Subcutaneous adipose tissue (tissue), 4 donors: ENCODE data around the gene SLC45A1. TPM values are rescaled to one million over a fixed set of nuclear protein-coding genes. Genes with fewer than 3 reads are reported as not detected.

ENCODE experiments used
- CTCF ChIP-seq: fragments of 450-650 bp; IDR thresholded peaks from one replicate; pipeline ENCODE4 v1.5.1; 2016; ENCODE audit warnings: low read depth, mild to moderate bottlenecking, control low read depth, antibody characterized with exemption, moderate library complexity
- total RNA-seq, 4 donors: library from RNA; depleted of rRNA; stranded (reverse); fragments of >200 nt; gene quantifications; one replicate each; pipeline ENCODE4 v1.1.0, GENCODE V29; 2016

SLC45A1 gene
- total RNA-seq, 4 donors from 2014 or later = 0.65 to 3.2 (median 1.3) TPM

- no peak for TF ChIP-seq CTCF
These were observed 33.2 kb downstream of the SLC45A1 start for GRCh38 chr1:8350914-8351684.

- no peak for TF ChIP-seq CTCF
These were observed 34.0 kb downstream of the SLC45A1 start for GRCh38 chr1:8351693-8352470.

- TF ChIP-seq CTCF = no peak
These were observed 34.5 kb downstream of the SLC45A1 start for GRCh38 chr1:8352471-8352845.

- no peak for TF ChIP-seq CTCF
These were observed 35.2 kb downstream of the SLC45A1 start for GRCh38 chr1:8352886-8353785.

GRCh38 chr1:8354038-8354437 is 36.1 kb downstream of the SLC45A1 start:
- no peak for TF ChIP-seq CTCF

- no peak for TF ChIP-seq CTCF
These were observed 37.7 kb downstream of the SLC45A1 start for GRCh38 chr1:8355439-8356255.
